Measurements from ENCODE around the gene ALKBH3. TPM values are rescaled to one million over a fixed set of nuclear protein-coding genes. Genes with fewer than 3 reads are reported as not detected.
A peak's percentile ranks its signal among the peaks of the same experiment; 100 is the strongest.

Gene ALKBH3
- total RNA-seq, 6 experiments from 2014 or later: 24.0 to 35.9 (median 31.5) TPM

DNA sequence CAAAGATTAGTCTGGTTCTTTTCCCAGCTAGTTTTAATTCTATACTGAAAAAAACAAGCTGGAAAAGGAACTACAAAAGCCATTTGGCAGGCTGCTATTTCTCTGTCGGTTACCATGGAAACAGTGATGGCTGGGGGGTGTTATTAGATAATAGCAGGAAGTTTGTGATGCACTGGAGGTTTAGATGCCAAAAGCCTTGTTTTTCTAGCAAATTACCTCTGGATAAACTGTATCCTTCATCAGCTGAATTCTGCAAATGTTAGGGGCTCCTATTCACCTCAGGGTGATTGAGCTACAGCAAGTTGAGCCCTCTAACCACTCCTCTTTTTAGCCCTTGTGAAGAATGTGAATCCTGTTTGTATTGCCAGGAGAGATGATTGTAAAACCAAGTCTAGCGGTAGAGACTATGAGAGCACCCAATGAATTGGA is 25.2 kb downstream of the ALKBH3 start:
- H3K4me1 Mint-ChIP-seq (ENCODE audit: low read depth): peaks cover 17% of the 10 kb centered on the region
- no peak overlapping the region; the same call in 1 of the 2 replicates for H3K4me3 Mint-ChIP-seq
- H3K27ac Mint-ChIP-seq: no peak overlapping the region
- DNase-seq: peak; percentile 11
- TF ChIP-seq, protein P1, sequence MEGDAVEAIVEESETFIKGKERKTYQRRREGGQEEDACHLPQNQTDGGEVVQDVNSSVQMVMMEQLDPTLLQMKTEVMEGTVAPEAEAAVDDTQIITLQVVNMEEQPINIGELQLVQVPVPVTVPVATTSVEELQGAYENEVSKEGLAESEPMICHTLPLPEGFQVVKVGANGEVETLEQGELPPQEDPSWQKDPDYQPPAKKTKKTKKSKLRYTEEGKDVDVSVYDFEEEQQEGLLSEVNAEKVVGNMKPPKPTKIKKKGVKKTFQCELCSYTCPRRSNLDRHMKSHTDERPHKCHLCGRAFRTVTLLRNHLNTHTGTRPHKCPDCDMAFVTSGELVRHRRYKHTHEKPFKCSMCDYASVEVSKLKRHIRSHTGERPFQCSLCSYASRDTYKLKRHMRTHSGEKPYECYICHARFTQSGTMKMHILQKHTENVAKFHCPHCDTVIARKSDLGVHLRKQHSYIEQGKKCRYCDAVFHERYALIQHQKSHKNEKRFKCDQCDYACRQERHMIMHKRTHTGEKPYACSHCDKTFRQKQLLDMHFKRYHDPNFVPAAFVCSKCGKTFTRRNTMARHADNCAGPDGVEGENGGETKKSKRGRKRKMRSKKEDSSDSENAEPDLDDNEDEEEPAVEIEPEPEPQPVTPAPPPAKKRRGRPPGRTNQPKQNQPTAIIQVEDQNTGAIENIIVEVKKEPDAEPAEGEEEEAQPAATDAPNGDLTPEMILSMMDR (IDR thresholded peaks at IDR 0.05): no peak
- H3K27me3 Mint-ChIP-seq (ENCODE audit: insufficient read depth): no peaks in the 10 kb centered on the region
- no peaks in the 10 kb centered on the region; the same call in 1 of the 2 replicates for H3K36me3 Mint-ChIP-seq (ENCODE audit: low read depth)
- H3K9me3 Mint-ChIP-seq: no peaks in the 10 kb centered on the region

DNA sequence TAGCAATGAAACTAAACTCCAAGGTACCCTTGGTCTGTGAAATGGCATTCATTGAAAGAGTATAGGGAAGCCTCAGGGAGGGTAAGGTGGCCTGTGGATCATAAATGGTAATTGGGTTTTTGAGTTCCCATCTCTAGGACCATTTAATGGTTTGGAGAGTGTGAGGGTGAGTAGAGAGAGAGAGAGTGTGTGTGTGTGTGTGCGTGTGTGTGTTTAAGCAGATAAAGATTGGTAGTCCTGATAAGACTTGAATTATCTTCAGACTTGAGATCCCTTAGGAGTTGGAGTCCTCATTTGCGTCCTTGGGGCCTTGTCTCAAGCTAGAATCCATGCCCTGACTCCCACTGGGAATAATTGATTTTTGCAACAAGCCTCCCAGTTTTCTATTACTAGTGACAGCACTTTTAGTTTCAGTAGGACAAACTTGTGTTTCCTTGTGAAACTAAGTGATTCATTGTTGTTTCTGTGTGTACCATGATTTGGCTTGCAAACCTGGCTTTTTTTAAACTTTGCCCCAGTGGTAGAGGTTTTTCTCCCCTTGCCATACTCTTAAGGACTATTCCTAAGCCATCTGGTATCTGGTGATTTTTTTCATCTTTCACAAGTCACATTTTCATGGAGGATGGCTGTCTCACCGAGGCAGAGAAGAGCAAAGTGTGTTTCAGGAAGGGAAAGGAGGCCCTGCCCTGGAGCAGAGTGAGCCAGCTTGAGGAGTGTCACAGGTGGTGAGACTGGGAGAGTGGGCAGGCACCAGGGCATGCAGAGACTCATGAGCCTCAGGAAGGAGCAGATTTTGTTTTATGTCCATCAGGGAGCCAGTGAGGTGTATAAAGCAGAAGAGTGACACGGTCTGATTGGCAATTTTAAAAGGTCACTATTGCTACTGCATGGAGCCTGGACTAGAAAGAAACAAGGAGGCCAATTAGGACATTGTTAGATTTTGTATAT is 26.7 kb downstream of the ALKBH3 start:
- H3K4me3 Mint-ChIP-seq: no peak overlapping the region
- H3K9me3 Mint-ChIP-seq: no peaks in the 10 kb centered on the region
- H3K27ac Mint-ChIP-seq: no peak overlapping the region
- H3K36me3 Mint-ChIP-seq (ENCODE audit: low read depth): no peaks in the 10 kb centered on the region; the same call in 1 of the 2 replicates
- H3K4me1 Mint-ChIP-seq (ENCODE audit: low read depth): peaks cover 17% of the 10 kb centered on the region
- H3K27me3 Mint-ChIP-seq (ENCODE audit: insufficient read depth): no peaks in the 10 kb centered on the region
- DNase-seq: no peak
- TF ChIP-seq, protein P1 (IDR thresholded peaks at IDR 0.05): no peak

DNA sequence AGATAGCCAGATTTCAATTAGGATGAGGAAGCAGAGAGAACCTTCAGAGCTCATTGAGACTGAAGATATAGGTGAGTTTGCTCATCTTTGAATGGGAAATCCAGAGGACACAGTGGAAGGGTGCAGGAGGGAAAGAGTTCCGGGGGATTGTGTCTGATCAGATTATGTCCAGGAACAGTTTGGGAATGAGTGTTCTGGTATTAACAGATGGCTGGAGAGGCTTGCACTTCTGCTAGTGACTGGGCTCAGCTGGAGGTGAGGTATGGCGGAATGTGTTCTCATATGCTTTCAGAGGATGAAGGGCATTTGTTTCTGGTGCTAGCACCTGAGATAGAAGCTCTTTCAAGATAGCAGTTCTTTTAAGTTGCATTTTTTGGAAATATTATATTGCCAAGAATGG is 27.6 kb downstream of the ALKBH3 start:
- Mint-ChIP-seq H3K36me3 (ENCODE audit: low read depth) (no peaks in the 10 kb centered on the region; the same call in 1 of the 2 replicates), H3K4me3 (no peak overlapping the region), H3K4me1 (ENCODE audit: low read depth) (peaks cover 17% of the 10 kb centered on the region), H3K27me3 (ENCODE audit: insufficient read depth) (no peaks in the 10 kb centered on the region), H3K9me3 (no peaks in the 10 kb centered on the region), H3K27ac (no peak overlapping the region)
- DNase-seq: no peak
- TF ChIP-seq, protein P1 (IDR thresholded peaks at IDR 0.05): no peak

DNA sequence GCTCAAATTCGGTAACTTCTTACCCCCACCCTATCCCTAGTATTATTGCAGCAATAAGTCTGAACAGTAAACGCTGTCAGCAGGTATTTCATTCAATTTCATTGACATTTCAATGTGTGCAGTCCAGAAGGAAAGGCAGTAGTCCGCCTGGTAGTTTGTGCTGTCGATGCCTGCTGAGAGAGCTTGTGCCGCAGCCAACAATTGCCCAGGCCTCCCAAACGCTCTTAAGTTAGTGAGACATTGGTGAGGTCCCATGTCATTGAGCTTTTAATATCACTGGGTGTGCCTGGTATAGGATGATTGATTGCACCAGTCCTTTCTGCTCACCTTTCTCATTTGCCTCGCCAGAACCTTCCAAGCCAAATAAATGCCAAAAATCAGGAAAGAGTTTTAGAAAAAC is 28.1 kb downstream of the ALKBH3 start:
- H3K9me3 Mint-ChIP-seq: no peaks in the 10 kb centered on the region
- no peaks in the 10 kb centered on the region; the same call in 1 of the 2 replicates for H3K36me3 Mint-ChIP-seq (ENCODE audit: low read depth)
- no peaks in the 10 kb centered on the region for H3K27me3 Mint-ChIP-seq (ENCODE audit: insufficient read depth)
- peaks cover 17% of the 10 kb centered on the region for H3K4me1 Mint-ChIP-seq (ENCODE audit: low read depth)
- TF ChIP-seq, protein P1 (IDR thresholded peaks at IDR 0.05): no peak
- no peak for DNase-seq
- no peak overlapping the region for H3K4me3 Mint-ChIP-seq
- no peak overlapping the region for H3K27ac Mint-ChIP-seq

DNA sequence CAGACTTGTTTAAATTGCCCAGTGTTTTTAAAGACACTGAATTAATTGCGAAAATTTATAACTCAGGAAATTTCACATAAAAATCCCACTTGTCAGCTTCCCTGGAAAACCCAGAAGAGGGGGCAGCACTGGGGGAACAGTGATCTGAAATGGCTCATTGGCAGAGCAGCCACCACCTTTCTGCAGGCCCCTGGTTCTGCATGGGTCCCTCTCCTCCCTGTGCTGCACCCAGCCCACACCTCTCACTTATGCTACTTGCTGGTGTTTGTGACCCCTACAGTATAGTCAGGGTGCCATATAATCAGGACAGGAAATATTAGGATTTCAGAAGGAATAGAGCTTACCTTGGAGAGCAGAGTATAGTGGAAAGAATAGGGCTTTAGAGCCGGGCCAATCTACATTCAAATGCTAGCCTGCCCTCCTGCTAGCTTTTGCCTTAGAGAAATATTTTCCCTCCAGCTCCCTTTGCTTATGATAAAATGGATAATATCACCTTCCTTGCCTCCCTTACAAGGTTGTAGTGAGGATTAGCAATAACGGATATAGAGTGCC is 33.3 kb downstream of the ALKBH3 start:
- TF ChIP-seq, protein P1 (IDR thresholded peaks at IDR 0.05): no peak
- no peak for DNase-seq
- Mint-ChIP-seq H3K36me3 (ENCODE audit: low read depth) (0 out of 2 replicates have a peak, but pooled peaks cover 7% of the 10 kb centered on the region), H3K4me1 (ENCODE audit: low read depth) (peaks cover 3% of the 10 kb centered on the region; the same call in 1 of the 2 replicates), H3K27me3 (ENCODE audit: insufficient read depth) (no peaks in the 10 kb centered on the region), H3K27ac (no peak overlapping the region), H3K4me3 (no peak overlapping the region), H3K9me3 (no peaks in the 10 kb centered on the region)

All from HFFc6 (cell line).